GM13976 (cell line): ENCODE results near the gene NDST3.

Source experiments
- DNase-seq: peaks from one replicate; pipeline ENCODE4 v3.0.0; 2012; ENCODE audit warnings: low spot score
- in situ Hi-C: fragments of 300-500 bp; cut with MboI; formaldehyde crosslinking; loops from one replicate; pipeline ENCODE4 v1.12.0; 2022; ENCODE audit warnings: low sequenced_read_pairs, mixed read lengths, inconsistent platforms; ENCODE audit not compliant: unreplicated experiment
- TF ChIP-seq, protein P1 (sequence below): IDR thresholded peaks from 2 replicates; pipeline ENCODE4 v1.5.1; 2012; ENCODE audit warnings: borderline replicate concordance, mild to moderate bottlenecking; ENCODE audit not compliant: insufficient read depth; ENCODE audit errors: extremely low read depth, missing control alignments, control extremely low read depth

NDST3 gene

GRCh38 chr4:118012142-118012541 is 22.1 kb upstream of the NDST3 start:
- TF ChIP-seq, protein P1, sequence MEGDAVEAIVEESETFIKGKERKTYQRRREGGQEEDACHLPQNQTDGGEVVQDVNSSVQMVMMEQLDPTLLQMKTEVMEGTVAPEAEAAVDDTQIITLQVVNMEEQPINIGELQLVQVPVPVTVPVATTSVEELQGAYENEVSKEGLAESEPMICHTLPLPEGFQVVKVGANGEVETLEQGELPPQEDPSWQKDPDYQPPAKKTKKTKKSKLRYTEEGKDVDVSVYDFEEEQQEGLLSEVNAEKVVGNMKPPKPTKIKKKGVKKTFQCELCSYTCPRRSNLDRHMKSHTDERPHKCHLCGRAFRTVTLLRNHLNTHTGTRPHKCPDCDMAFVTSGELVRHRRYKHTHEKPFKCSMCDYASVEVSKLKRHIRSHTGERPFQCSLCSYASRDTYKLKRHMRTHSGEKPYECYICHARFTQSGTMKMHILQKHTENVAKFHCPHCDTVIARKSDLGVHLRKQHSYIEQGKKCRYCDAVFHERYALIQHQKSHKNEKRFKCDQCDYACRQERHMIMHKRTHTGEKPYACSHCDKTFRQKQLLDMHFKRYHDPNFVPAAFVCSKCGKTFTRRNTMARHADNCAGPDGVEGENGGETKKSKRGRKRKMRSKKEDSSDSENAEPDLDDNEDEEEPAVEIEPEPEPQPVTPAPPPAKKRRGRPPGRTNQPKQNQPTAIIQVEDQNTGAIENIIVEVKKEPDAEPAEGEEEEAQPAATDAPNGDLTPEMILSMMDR: no peak
- no peak for DNase-seq
- in situ Hi-C loops: no loop called here

DNA sequence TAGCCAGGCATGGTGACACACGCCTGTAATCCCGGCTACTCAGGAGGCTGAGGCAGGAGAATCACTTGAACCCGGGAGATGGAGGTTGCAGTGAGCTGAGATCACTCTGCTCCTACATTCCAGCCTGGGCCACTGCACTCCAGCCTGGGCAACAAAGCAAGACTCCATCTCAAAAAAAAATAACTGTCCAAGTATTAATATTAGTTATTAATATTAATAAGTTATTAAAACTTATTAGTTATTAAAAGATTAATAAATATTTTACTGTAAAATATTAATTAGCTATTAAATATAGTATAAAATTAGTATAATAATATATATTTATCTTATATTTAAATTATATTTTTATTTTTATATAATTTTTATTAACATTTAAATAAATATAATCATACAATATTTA is 19.5 kb upstream of the NDST3 start:
- in situ Hi-C loops: no loop called here
- DNase-seq: no peak
- TF ChIP-seq, protein P1: no peak

DNA sequence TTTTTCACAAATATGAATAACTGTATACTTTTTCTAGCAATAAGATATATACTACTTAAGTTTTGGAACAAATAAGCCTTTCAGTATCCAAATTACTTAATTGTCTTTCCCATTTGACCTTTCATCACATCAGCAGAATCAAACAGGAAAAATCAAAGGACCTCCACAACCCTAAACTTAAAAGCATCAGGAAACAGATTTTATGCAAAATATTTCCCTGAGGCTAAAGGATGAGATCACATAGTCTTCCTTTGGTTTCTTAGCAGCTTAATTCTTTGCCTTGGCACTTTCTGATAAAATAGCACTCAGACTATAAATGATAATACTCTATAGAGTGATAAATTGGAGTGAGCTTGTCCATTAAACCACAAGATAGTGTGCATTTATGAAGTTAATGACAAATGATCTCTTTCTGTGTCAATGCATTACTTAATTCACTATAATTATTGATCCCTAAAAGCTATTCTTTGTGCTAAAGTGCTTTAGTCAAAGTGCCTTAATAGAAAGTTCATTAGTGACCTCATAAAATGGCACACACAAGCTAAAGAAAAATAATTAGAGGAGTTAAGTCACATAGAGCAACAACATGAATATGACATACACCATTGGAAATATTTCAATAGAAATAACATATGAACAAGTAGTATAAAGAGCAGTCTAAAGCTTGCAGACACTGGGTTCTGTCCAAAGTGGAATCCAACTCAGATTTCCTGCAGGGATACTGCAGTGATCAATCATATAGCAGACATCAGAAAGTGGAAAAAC is 15.7 kb upstream of the NDST3 start:
- DNase-seq: no peak
- TF ChIP-seq, protein P1: no peak
- in situ Hi-C loops: no loop called here

DNA sequence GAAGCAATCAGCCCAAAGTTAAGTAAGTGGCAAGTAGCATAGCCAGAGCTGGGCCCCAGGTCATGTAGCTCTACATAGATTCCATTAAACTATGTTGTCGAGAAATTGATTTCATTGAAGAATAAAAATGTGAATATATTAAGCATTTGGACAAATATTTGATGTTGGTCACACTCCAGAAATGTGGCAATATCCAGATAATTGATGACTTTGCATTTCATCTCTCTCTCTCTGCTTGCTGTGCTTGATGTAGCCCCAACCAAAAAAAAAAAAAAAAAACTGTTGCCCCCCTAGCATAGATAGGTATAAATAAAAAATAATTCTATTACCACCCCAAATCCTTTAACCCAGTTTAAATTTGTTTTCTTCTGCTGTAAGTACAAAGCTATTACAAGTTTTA is 7.5 kb upstream of the NDST3 start:
- in situ Hi-C loops: no loop called here
- TF ChIP-seq, protein P1: no peak
- no peak for DNase-seq

- in situ Hi-C loops: no loop called here
- no peak for DNase-seq
- TF ChIP-seq, protein P1: no peak
These were observed 5.1 kb upstream of the NDST3 start for GRCh38 chr4:118029224-118029623.

DNA sequence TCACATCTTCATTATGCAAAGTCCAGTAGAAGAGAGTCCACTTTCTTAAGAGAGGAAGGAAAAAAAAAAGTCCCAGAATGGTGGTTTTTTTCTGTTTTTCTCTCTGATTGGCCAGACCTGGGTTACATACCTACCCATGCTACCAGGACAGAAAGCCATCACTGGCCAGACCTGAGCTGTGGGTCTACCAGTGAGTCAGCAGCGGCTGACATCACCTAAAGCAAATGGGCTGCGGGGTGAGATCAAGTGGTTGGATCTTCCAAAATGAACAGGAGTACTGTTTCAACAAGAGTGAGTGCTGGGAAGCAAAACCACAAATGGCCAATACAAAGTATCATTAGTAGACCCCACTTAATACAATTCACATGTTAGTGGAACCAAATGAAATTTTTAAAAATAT is 1.6 kb upstream of the NDST3 start:
- TF ChIP-seq, protein P1: no peak
- DNase-seq: no peak
- in situ Hi-C loops: no loop called here
